A549 (cell line): Measurements from ENCODE around the gene ZFHX3.

ENCODE experiments used
- CHD2 ChIP-seq: fragments of 150-350 bp; IDR thresholded peaks from 2 replicates; pipeline ENCODE4 v1.6.1; 2014; ENCODE audit warnings: low read length; ENCODE audit not compliant: partially characterized antibody
- EP300 ChIP-seq, 2 experiments: fragments of >200 bp; sonication (Bioruptor Twin); formaldehyde crosslinking; IDR thresholded peaks; 2 replicates in 1 of 2; 3 replicates in 1 of 2; pipeline ENCODE4 v1.6.1; 2016 to 2017
- GATA3 ChIP-seq: IDR thresholded peaks from 2 replicates; pipeline ENCODE4 v1.6.1; 2012; ENCODE audit warnings: borderline replicate concordance
- JUNB ChIP-seq: fragments of >200 bp; sonication (Bioruptor Twin); formaldehyde crosslinking; IDR thresholded peaks from 2 replicates; pipeline ENCODE4 v1.6.1; 2016
- NPAS2 ChIP-seq: fragments of 250-450 bp; sonication (Bioruptor Pico); IDR thresholded peaks from 2 replicates; pipeline ENCODE4 v1.8.0; 2022; ENCODE audit warnings: mild to moderate bottlenecking, moderate library complexity, borderline replicate concordance
- POLR2A ChIP-seq: IDR thresholded peaks from 2 replicates; pipeline ENCODE4 v1.6.1; 2012; ENCODE audit warnings: mild to moderate bottlenecking, low read length
- RAD21 ChIP-seq, 2 experiments: fragments of >200 bp in 1 of 2; sonication (Bioruptor Twin) in 1 of 2; formaldehyde crosslinking in 1 of 2; IDR thresholded peaks in 1 of 2; conservative IDR thresholded peaks in 1 of 2; 2 replicates in 1 of 2; 3 replicates in 1 of 2; pipeline ENCODE4 v1.6.1; 2012 to 2018; ENCODE audit warnings: inconsistent platforms in 1 of 2
- RFX5 ChIP-seq: fragments of 450-650 bp; IDR thresholded peaks from 2 replicates; pipeline ENCODE4 v1.7.1; 2014; ENCODE audit warnings: antibody characterized with exemption, mild to moderate bottlenecking, moderate library complexity
- SMC3 ChIP-seq: fragments of >200 bp; sonication (Bioruptor Twin); formaldehyde crosslinking; IDR thresholded peaks from 3 replicates; pipeline ENCODE4 v1.6.1; 2018; ENCODE audit warnings: inconsistent platforms
- TF ChIP-seq, protein P1 (sequence below): fragments of >200 bp; sonication (Bioruptor Twin); formaldehyde crosslinking; IDR thresholded peaks from 3 replicates; pipeline ENCODE4 v1.5.1; 2016
- TF ChIP-seq, protein P2 (sequence below): fragments of 450-650 bp; IDR thresholded peaks from 2 replicates; pipeline ENCODE4 v1.6.1; 2014; ENCODE audit warnings: antibody characterized with exemption

DNA sequence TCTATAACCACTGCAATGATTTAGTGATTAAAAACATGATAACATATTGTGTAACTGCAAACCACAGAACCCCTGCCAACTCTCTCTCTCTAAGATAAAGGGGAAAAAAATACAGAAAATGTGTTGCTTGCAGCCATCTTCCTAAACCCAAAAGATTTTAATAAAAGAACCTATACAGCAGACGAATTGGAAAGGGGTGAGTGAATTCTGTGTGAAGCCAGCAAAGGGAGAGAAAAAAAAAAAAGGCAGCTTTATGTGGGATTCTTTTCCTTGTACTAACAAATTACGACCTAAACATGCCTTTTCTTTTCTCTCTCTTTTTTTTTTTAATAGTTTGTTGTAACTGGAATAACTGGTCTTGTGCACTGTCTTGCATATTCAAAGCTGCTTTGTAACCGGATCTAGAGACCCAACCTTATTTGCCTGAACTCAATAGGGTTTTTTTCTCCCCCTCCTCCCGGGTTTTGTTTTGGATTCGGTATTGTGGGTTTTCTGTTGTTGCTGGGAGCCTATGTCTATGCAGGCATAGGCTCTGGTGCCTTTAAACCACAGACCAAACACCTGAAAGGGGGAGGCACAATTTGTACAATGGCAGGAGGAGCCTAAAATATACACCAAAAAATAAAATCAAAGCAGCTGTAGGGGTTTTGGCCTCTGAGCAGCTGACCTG is 7.0 kb upstream of the ZFHX3 start:
- TF ChIP-seq, protein P1, sequence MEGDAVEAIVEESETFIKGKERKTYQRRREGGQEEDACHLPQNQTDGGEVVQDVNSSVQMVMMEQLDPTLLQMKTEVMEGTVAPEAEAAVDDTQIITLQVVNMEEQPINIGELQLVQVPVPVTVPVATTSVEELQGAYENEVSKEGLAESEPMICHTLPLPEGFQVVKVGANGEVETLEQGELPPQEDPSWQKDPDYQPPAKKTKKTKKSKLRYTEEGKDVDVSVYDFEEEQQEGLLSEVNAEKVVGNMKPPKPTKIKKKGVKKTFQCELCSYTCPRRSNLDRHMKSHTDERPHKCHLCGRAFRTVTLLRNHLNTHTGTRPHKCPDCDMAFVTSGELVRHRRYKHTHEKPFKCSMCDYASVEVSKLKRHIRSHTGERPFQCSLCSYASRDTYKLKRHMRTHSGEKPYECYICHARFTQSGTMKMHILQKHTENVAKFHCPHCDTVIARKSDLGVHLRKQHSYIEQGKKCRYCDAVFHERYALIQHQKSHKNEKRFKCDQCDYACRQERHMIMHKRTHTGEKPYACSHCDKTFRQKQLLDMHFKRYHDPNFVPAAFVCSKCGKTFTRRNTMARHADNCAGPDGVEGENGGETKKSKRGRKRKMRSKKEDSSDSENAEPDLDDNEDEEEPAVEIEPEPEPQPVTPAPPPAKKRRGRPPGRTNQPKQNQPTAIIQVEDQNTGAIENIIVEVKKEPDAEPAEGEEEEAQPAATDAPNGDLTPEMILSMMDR = no peak
- TF ChIP-seq NPAS2 (no peak), SMC3 (no peak), JUNB (no peak), CHD2 (no peak), POLR2A (no peak), RAD21 (conservative IDR thresholded peaks at IDR 0.05 in 1 of 2, IDR thresholded peaks at IDR 0.05 in 1 of 2) (no peak), EP300 (IDR thresholded peaks at IDR 0.05) (no peak), GATA3 (peak; percentile 46; the same call in 1 of the 2 replicates), RFX5 (no peak)
- TF ChIP-seq, protein P2, sequence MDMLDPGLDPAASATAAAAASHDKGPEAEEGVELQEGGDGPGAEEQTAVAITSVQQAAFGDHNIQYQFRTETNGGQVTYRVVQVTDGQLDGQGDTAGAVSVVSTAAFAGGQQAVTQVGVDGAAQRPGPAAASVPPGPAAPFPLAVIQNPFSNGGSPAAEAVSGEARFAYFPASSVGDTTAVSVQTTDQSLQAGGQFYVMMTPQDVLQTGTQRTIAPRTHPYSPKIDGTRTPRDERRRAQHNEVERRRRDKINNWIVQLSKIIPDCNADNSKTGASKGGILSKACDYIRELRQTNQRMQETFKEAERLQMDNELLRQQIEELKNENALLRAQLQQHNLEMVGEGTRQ = no peak
